Upper lobe of right lung (tissue), 1 donor: Measurements from ENCODE around the gene MCM6. TPM values are rescaled to one million over a fixed set of nuclear protein-coding genes. Genes with fewer than 3 reads are reported as not detected.

Experiments
- ATAC-seq: fragments of 200-7000 bp; cut with Tn5 transposase; one replicate; pipeline ENCODE4 v1.9.1; 2020; ENCODE audit warnings: mild to moderate bottlenecking, moderate library complexity
- DNase-seq: peaks from one replicate; pipeline ENCODE4 v3.0.0-alpha.2; 2020
- H3K27ac ChIP-seq: fragments of 200-600 bp; one replicate; pipeline ENCODE4 v1.8.0; 2022
- H3K27me3 ChIP-seq: fragments of 200-600 bp; one replicate; pipeline ENCODE4 v1.8.0; 2022; ENCODE audit warnings: mild to moderate bottlenecking
- H3K36me3 ChIP-seq: fragments of 200-600 bp; one replicate; pipeline ENCODE4 v1.8.0; 2022
- H3K4me1 ChIP-seq: fragments of 200-600 bp; one replicate; pipeline ENCODE4 v1.8.0; 2022
- H3K4me3 ChIP-seq: fragments of 200-600 bp; one replicate; pipeline ENCODE4 v1.8.0; 2022; ENCODE audit warnings: mild to moderate bottlenecking
- H3K9me3 ChIP-seq: fragments of 200-600 bp; one replicate; pipeline ENCODE4 v1.8.0; 2022
- CTCF ChIP-seq: fragments of 200-600 bp; IDR thresholded peaks from one replicate; pipeline ENCODE4 v1.8.0; 2022; ENCODE audit warnings: antibody characterized with exemption
- intact Hi-C: fragments of 100-400 bp; cut with DNase I; formaldehyde crosslinking; loops from one replicate; pipeline ENCODE4 v1.11.0; 2022
- total RNA-seq: library from RNA; stranded (reverse); fragmentation: NEBNext Ultra II Directional; extraction: Animal tissue kit (Norgen Biotek cat#: 25700); gene quantifications from one replicate; pipeline ENCODE4 v1.2.1, GENCODE V29; 2021
- donor health status: DM: no; HTN: yes; CAD: no; lungs with severe emphysema.

Gene MCM6
- total RNA-seq, 1 donor from 2014 or later: 8.2 TPM

GRCh38 chr2:135863233-135863632, 13.0 kb downstream of the MCM6 start:
- intact Hi-C loops: no loop called here
- ATAC-seq: no peak
- no peak for DNase-seq

GRCh38 chr2:135862718-135863117, 13.5 kb downstream of the MCM6 start:
- H3K36me3 ChIP-seq: peaks cover 62% of the 10 kb centered on the region

More at GRCh38 chr2:135863233-135863632, 13.0 kb downstream of the MCM6 start:
- no peak for TF ChIP-seq CTCF
- Histone ChIP-seq H3K9me3 (no peaks in the 10 kb centered on the region), H3K4me3 (no peak overlapping the region), H3K27me3 (no peaks in the 10 kb centered on the region), H3K27ac (no peak overlapping the region), H3K4me1 (no peaks in the 10 kb centered on the region), H3K36me3 (peaks cover 62% of the 10 kb centered on the region)

GRCh38 chr2:135853401-135853800, 22.8 kb downstream of the MCM6 start:
- no peaks in the 10 kb centered on the region for H3K9me3 ChIP-seq
- no peak overlapping the region for H3K4me3 ChIP-seq
- H3K36me3 ChIP-seq: peaks cover 27% of the 10 kb centered on the region
- no peaks in the 10 kb centered on the region for H3K27me3 ChIP-seq
- H3K27ac ChIP-seq: no peak overlapping the region
- intact Hi-C loops: no loop called here
- DNase-seq (no peak), ATAC-seq (no peak)
- H3K4me1 ChIP-seq: no peaks in the 10 kb centered on the region
- TF ChIP-seq CTCF: no peak

More at GRCh38 chr2:135862718-135863117, 13.5 kb downstream of the MCM6 start:
- intact Hi-C loops: no loop called here
- Histone ChIP-seq H3K9me3 (no peaks in the 10 kb centered on the region), H3K4me3 (no peak overlapping the region), H3K27ac (no peak overlapping the region), H3K4me1 (no peaks in the 10 kb centered on the region), H3K27me3 (no peaks in the 10 kb centered on the region)
- TF ChIP-seq CTCF: no peak
- no peak for ATAC-seq
- no peak for DNase-seq

GRCh38 chr2:135851858-135852257, 24.4 kb downstream of the MCM6 start:
- Histone ChIP-seq H3K27me3 (no peaks in the 10 kb centered on the region), H3K4me1 (no peaks in the 10 kb centered on the region), H3K27ac (no peak overlapping the region), H3K36me3 (peaks cover 28% of the 10 kb centered on the region), H3K9me3 (no peaks in the 10 kb centered on the region), H3K4me3 (no peak overlapping the region)
- no peak for DNase-seq
- intact Hi-C loops: no loop called here
- no peak for TF ChIP-seq CTCF
- no peak for ATAC-seq

GRCh38 chr2:135850892-135851668, 25.2 kb downstream of the MCM6 start:
- DNase-seq: no peak
- Histone ChIP-seq H3K4me1 (no peaks in the 10 kb centered on the region), H3K27ac (no peak overlapping the region), H3K4me3 (no peak overlapping the region), H3K9me3 (no peaks in the 10 kb centered on the region), H3K27me3 (no peaks in the 10 kb centered on the region), H3K36me3 (peaks cover 30% of the 10 kb centered on the region)
- no peak for ATAC-seq
- TF ChIP-seq CTCF: no peak
- intact Hi-C loops: no loop called here
